Stimulated activated CD8-positive, alpha-beta memory T cell treated with anti-CD3 and anti-CD28 coated beads, Interleukin-12 subunit alpha, Interleukin-12 subunit beta, amount 100 ng/mL, for 4 hours (primary cell): Measurements from ENCODE around the gene AKAP1.

ENCODE experiments used
- DNase-seq: peaks from one replicate; pipeline ENCODE4 v3.0.0-alpha.2; 2020; ENCODE audit warnings: low read depth

The AKAP1 gene

GRCh38 chr17:57168695-57169094, 83.6 kb downstream of the AKAP1 start:
- DNase-seq, result no peak

GRCh38 chr17:57170866-57171265, 85.8 kb downstream of the AKAP1 start:
- no peak for DNase-seq
